NCI-H1417 treated with DMSO at 0.1 percent for 48 hours (cell line): Measurements from ENCODE around the gene ARF4.
"Not testable (repeated sequence)": the region's sequence is repeated elsewhere in the genome, so short reads cannot be mapped to it uniquely, and the experiment has no call there.

Source experiments
- DNase-seq: peaks from one replicate; lab custom pipeline; 2025; lab: John Stamatoyannopoulos, UW

Gene ARF4

GRCh38 chr3:57597127-57597923 is at the start of gene ARF4:
Gene ARF4 (minus strand): TSS chr3:57597344. CDS start chr3:57597140, 204 bp downstream.
- peak; percentile 66 for DNase-seq

- DNase-seq = no peak
Measured at GRCh38 chr3:57646723-57647122, 49.6 kb upstream of the ARF4 start.

- no peak for DNase-seq
Measured at GRCh38 chr3:57644740-57645139, 47.6 kb upstream of the ARF4 start.

- no peak for DNase-seq
Measured at GRCh38 chr3:57637391-57637790, 40.2 kb upstream of the ARF4 start.

- not testable (repeated sequence) for DNase-seq
Measured at GRCh38 chr3:57634259-57634658, 37.1 kb upstream of the ARF4 start.

GRCh38 chr3:57627976-57628375 is 30.8 kb upstream of the ARF4 start:
- no peak for DNase-seq

- DNase-seq = no peak
Measured at GRCh38 chr3:57624801-57625200, 27.7 kb upstream of the ARF4 start.

- DNase-seq = no peak
Measured at GRCh38 chr3:57622362-57622761, 25.2 kb upstream of the ARF4 start.

GRCh38 chr3:57617739-57618138 is 20.6 kb upstream of the ARF4 start:
- DNase-seq = no peak

- no peak for DNase-seq
Measured at GRCh38 chr3:57616233-57616632, 19.1 kb upstream of the ARF4 start.

GRCh38 chr3:57611870-57612269 is 14.7 kb upstream of the ARF4 start:
- not testable (repeated sequence) for DNase-seq

GRCh38 chr3:57605683-57606082 is 8.5 kb upstream of the ARF4 start:
- DNase-seq = no peak

- DNase-seq = no peak
Measured at GRCh38 chr3:57604971-57605370, 7.8 kb upstream of the ARF4 start.

- DNase-seq = no peak
Measured at GRCh38 chr3:57600195-57600594, 3.1 kb upstream of the ARF4 start.

- no peak for DNase-seq
Measured at GRCh38 chr3:57598765-57599360, 1.7 kb upstream of the ARF4 start.

- DNase-seq = no peak
Measured at GRCh38 chr3:57596495-57597126, 533 bp downstream of the ARF4 start.

GRCh38 chr3:57594576-57594975 is 2.6 kb downstream of the ARF4 start:
- no peak for DNase-seq

GRCh38 chr3:57594144-57594543 is 3.0 kb downstream of the ARF4 start:
- no peak for DNase-seq

- no peak for DNase-seq
Measured at GRCh38 chr3:57592306-57592705, 4.8 kb downstream of the ARF4 start.

GRCh38 chr3:57587905-57588304 is 9.2 kb downstream of the ARF4 start:
- no peak for DNase-seq

GRCh38 chr3:57586778-57587177 is 10.4 kb downstream of the ARF4 start:
- DNase-seq = no peak

- DNase-seq = no peak
Measured at GRCh38 chr3:57583544-57583943, 13.6 kb downstream of the ARF4 start.

- no peak for DNase-seq
Measured at GRCh38 chr3:57582474-57583168, 14.5 kb downstream of the ARF4 start.
